Endothelial cell of umbilical vein (primary cell): ENCODE results near the gene DNAJC4. TPM values are rescaled to one million over a fixed set of nuclear protein-coding genes. Genes with fewer than 3 reads are reported as not detected.

Experiments
- BruUV-seq: library from RNA; stranded (reverse); fragments of 400-500 nt; replicated peaks from 2 replicates; lab custom pipeline; 2021; lab: Mats Ljungman, UMichigan
- CTCF ChIA-PET: fragments of 300-600, 350-600 bp; sonication (Branson Sonifier 250); formaldehyde crosslinking; loops from one replicate; lab custom pipeline; 2021; ENCODE audit warnings: antibody characterized with exemption, inconsistent platforms; lab: Charles Lee
- POLR2A ChIA-PET: fragments of 300-600, 350-600 bp; sonication (Branson Sonifier 250); formaldehyde crosslinking; loops from one replicate; lab custom pipeline; 2021; ENCODE audit warnings: antibody characterized with exemption, inconsistent platforms; lab: Charles Lee
- DNase-seq: peaks from one replicate; pipeline ENCODE4 v3.0.0-alpha.2; 2011; ENCODE audit warnings: low read depth, low spot score
- FAIRE-seq: peaks from 2 replicates; lab custom pipeline; 2011; peaks lifted over from hg19 to GRCh38; lab: Jason Lieb, UNC
- H2AFZ ChIP-seq: 2 replicates; pipeline ENCODE4 v1.6.0; 2012; ENCODE audit warnings: low read depth, low read length, control low read depth, inconsistent platforms
- H3K27ac ChIP-seq: 2 replicates; pipeline ENCODE4 v1.5.1; 2011; ENCODE audit warnings: low read depth, mild to moderate bottlenecking, control low read depth, low read length, moderate library complexity; ENCODE audit not compliant: insufficient read depth
- H3K27me3 ChIP-seq, 2 experiments: 2 replicates each; pipeline versions ENCODE4 v1.6.0 to v1.6.1; 2011; ENCODE audit warnings: low read length in 2 of 2, mixed read lengths in 1 of 2; ENCODE audit not compliant: control insufficient read depth in 2 of 2, insufficient read depth in 2 of 2
- H3K36me3 ChIP-seq, 2 experiments: 2 replicates in 1 of 2; 3 replicates in 1 of 2; pipeline ENCODE4 v1.5.1; 2011; ENCODE audit warnings: low read length in 2 of 2, mild to moderate bottlenecking in 1 of 2, moderate library complexity in 1 of 2; ENCODE audit not compliant: control insufficient read depth in 2 of 2, insufficient read depth in 2 of 2; ENCODE audit errors: extremely low read depth in 1 of 2
- H3K4me1 ChIP-seq: 3 replicates; pipeline ENCODE4 v1.5.1; 2011; ENCODE audit warnings: mild to moderate bottlenecking, low read length; ENCODE audit not compliant: control insufficient read depth, insufficient read depth; ENCODE audit errors: extremely low read depth
- H3K4me2 ChIP-seq: 2 replicates; pipeline ENCODE4 v1.6.1; 2011; ENCODE audit warnings: low read length, control low read depth, mixed read lengths; ENCODE audit not compliant: insufficient read depth
- H3K4me3 ChIP-seq, 3 experiments: fragments of 200-600 bp in 1 of 3; sonication (generic), shearing (Covaris generic) in 1 of 3; replicated peaks in 1 of 3; 2 replicates each; pipeline ENCODE4 v1.5.1; 2011 to 2016; ENCODE audit warnings: control low read depth in 3 of 3, low read length in 3 of 3, mild to moderate bottlenecking in 2 of 3, inconsistent platforms in 1 of 3, low read depth in 1 of 3, moderate library complexity in 1 of 3; ENCODE audit not compliant: insufficient read depth in 1 of 3
- H3K79me2 ChIP-seq: 2 replicates; pipeline ENCODE4 v1.6.0; 2012; ENCODE audit warnings: low read length, inconsistent platforms; ENCODE audit not compliant: control insufficient read depth, insufficient read depth
- H3K9ac ChIP-seq: replicated peaks from 2 replicates; pipeline ENCODE3; 2011; ENCODE audit warnings: low read length, control low read depth; ENCODE audit not compliant: insufficient read depth; ENCODE audit errors: extremely low read depth
- H3K9me1 ChIP-seq: replicated peaks from 3 replicates; pipeline ENCODE4 v1.6.0; 2011; ENCODE audit warnings: mild to moderate bottlenecking, low read length; ENCODE audit not compliant: control insufficient read depth, insufficient read depth; ENCODE audit errors: extremely low read depth
- H3K9me3 ChIP-seq: replicated peaks from 2 replicates; pipeline ENCODE4 v1.5.1; 2012; ENCODE audit warnings: low read length, inconsistent platforms; ENCODE audit not compliant: control insufficient read depth, insufficient read depth
- H4K20me1 ChIP-seq: replicated peaks from 2 replicates; pipeline ENCODE3; 2011; ENCODE audit warnings: mild to moderate bottlenecking, low read length; ENCODE audit not compliant: control insufficient read depth, insufficient read depth; ENCODE audit errors: extremely low read depth
- CTCF ChIP-seq, 2 donors: IDR thresholded peaks; 1 replicate in 1 of 2; 2 replicates in 1 of 2; pipeline ENCODE4 v1.5.1; 2011; ENCODE audit warnings: low read length in 2 of 2, mild to moderate bottlenecking in 2 of 2, moderate library complexity in 2 of 2, control low read depth in 1 of 2, inconsistent platforms in 1 of 2, low read depth in 1 of 2; ENCODE audit not compliant: insufficient read depth in 1 of 2; ENCODE audit errors: extremely low read depth in 1 of 2
- EZH2 ChIP-seq: IDR thresholded peaks from 2 replicates; pipeline ENCODE4 v1.6.1; 2012; ENCODE audit warnings: borderline replicate concordance, low read depth, mild to moderate bottlenecking, moderate library complexity, low read length, inconsistent platforms; ENCODE audit not compliant: severe bottlenecking
- FOS ChIP-seq: IDR thresholded peaks from 2 replicates; pipeline ENCODE4 v1.6.1; 2011; ENCODE audit warnings: mild to moderate bottlenecking, low read length, moderate library complexity, borderline replicate concordance; ENCODE audit not compliant: insufficient read depth
- GATA2 ChIP-seq: IDR thresholded peaks from 2 replicates; pipeline ENCODE4 v1.7.0; 2011; ENCODE audit warnings: low read depth, mild to moderate bottlenecking, moderate library complexity, mixed read lengths, low read length; ENCODE audit not compliant: insufficient read length, insufficient read depth
- JUN ChIP-seq: IDR thresholded peaks from 2 replicates; pipeline ENCODE4 v1.6.1; 2011; ENCODE audit warnings: borderline replicate concordance, low read depth; ENCODE audit not compliant: insufficient read length, insufficient read depth
- MYC ChIP-seq: IDR thresholded peaks from one replicate; pipeline ENCODE4 v1.6.1; 2011; ENCODE audit warnings: mild to moderate bottlenecking, low read depth, low read length
- POLR2A ChIP-seq: IDR thresholded peaks from 2 replicates; pipeline ENCODE4 v1.6.1; 2012; ENCODE audit warnings: low read depth, mild to moderate bottlenecking, control low read depth, low read length
- POLR2AphosphoS5 ChIP-seq: IDR thresholded peaks from 2 replicates; pipeline ENCODE4 v1.6.1; 2012; ENCODE audit warnings: low read depth, mild to moderate bottlenecking, control low read depth, low read length, moderate library complexity; ENCODE audit not compliant: insufficient read depth
- dilution Hi-C: fragments of 300-500 bp; cut with MboI; formaldehyde crosslinking; loops from one replicate; pipeline ENCODE4 v1.15.0; 2019; ENCODE audit warnings: low sequenced_read_pairs; ENCODE audit not compliant: extremely low pct_ligation_motif_present
- intact Hi-C: fragments of 100-400 bp; cut with micrococcal nuclease; formaldehyde crosslinking; loops from one replicate; pipeline ENCODE4 v1.10.0; 2022
- polyA plus RNA-seq, 4 experiments: library from polyadenylated mRNA; depleted of rRNA in 3 of 4; stranded (reverse) in 3 of 4; unstranded in 1 of 4; fragments of >200 nt; gene quantifications; 2 replicates each; pipeline versions ENCODE4 v1.2.1 to v1.2.3, GENCODE V29; 2011 to 2012; ENCODE audit warnings: missing spikeins in 1 of 4
- total RNA-seq: library from RNA; stranded (reverse); gene quantifications from 2 replicates; pipeline ENCODE4 v1.2.3, GENCODE V29; 2021
- TF ChIP-seq, protein P1 (sequence below): IDR thresholded peaks from 2 replicates; pipeline ENCODE4 v1.6.1; 2011; ENCODE audit not compliant: insufficient read depth, insufficient read length

The DNAJC4 gene
- total and polyA plus RNA-seq, 2 donors (not counting 3 experiments of a cell fraction or from before 2014, with no cell fraction given), result 23.5 to 41.2 TPM

GRCh38 chr11:64249563-64250414, 19.4 kb downstream of the DNAJC4 start:
- Histone ChIP-seq H3K27me3 (no peaks in the 10 kb centered on the region), H3K27ac (no peak overlapping the region), H3K36me3 (peaks cover 0 to under 1% of the 10 kb centered on the region in 2 experiments), H3K9me3 (no peaks in the 10 kb centered on the region), H3K9me1 (no peaks in the 10 kb centered on the region), H3K4me1 (peaks cover 33% of the 10 kb centered on the region), H3K4me2 (no peak overlapping the region), H3K4me3 (no peak overlapping the region), H2AFZ (no peak overlapping the region), H3K9ac (no peak overlapping the region), H3K79me2 (peaks cover 45% of the 10 kb centered on the region), H4K20me1 (no peaks in the 10 kb centered on the region)
- dilution Hi-C loops, result no loop called here
- intact Hi-C loops, result no loop called here
- BruUV-seq, result no TSS peak
- no peak for DNase-seq
- FAIRE-seq, result no peak
- TF ChIP-seq EZH2 (no peak), JUN (no peak), POLR2AphosphoS5 (no peak), CTCF (IDR thresholded peaks at IDR 0.05; ENCODE audit: extremely low read depth in 1 of 2, insufficient read depth in 1 of 2, low read depth in 1 of 2, low read length in 2 of 2) (no peak), FOS (no peak), MYC (no peak), GATA2 (no peak), POLR2A (no peak)
- TF ChIP-seq, protein P1, sequence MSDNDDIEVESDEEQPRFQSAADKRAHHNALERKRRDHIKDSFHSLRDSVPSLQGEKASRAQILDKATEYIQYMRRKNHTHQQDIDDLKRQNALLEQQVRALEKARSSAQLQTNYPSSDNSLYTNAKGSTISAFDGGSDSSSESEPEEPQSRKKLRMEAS, result no peak
- POLR2A ChIA-PET, result no interaction called here
- CTCF ChIA-PET, result interaction anchor here (1.1 to 4.7 kb wide), 7 partner anchors 14 to 105 kb away, joined by 3 to 60 read pairs (median 24); partner anchors contain the start of genes CATSPERZ and FERMT3
